ENCODE results near the gene LDB2.

GRCh38 chr4:16572631-16573030, 325.8 kb downstream of the LDB2 start:
- TF ChIP-seq TBP (IDR thresholded peaks at IDR 0.05; ENCODE audit: low read depth, low read length) = no peak
- TF ChIP-seq SIN3A (conservative IDR thresholded peaks at IDR 0.05 in 1 of 2, IDR thresholded peaks at IDR 0.05 in 1 of 2; ENCODE audit: low read depth in 1 of 2, low read length in 2 of 2) = no peak
- no peak for TF ChIP-seq CTCF (IDR thresholded peaks at IDR 0.05; ENCODE audit: control extremely low read depth in 1 of 3, insufficient read depth in 1 of 3, low read depth in 1 of 3, low read length in 3 of 3)

Data from H1 (cell line).